ENCODE measurements around the gene TEC.

GRCh38 chr4:48227662-48228061 is 42.0 kb downstream of the TEC start:
- TF ChIP-seq MAX (IDR thresholded peaks at IDR 0.05) (no peak), CEBPB (IDR thresholded peaks at IDR 0.05) (no peak), TAF1 (IDR thresholded peaks at IDR 0.05; ENCODE audit: low read depth) (no peak)
